Transverse colon (tissue), 4 donors: ENCODE measurements around the gene NPC1.
"Not testable (repeated sequence)": the region's sequence is repeated elsewhere in the genome, so short reads cannot be mapped to it uniquely, and the experiment has no call there.

Source experiments
- EP300 ChIP-seq: sonication (generic); formaldehyde crosslinking; IDR thresholded peaks from one replicate; pipeline ENCODE4 v1.6.1; 2017; ENCODE audit warnings: antibody characterized with exemption, low read depth
- POLR2A ChIP-seq: fragments of 450-650 bp; IDR thresholded peaks from one replicate; pipeline ENCODE4 v1.6.1; 2016; ENCODE audit warnings: antibody characterized with exemption, mild to moderate bottlenecking, moderate library complexity
- POLR2AphosphoS5 ChIP-seq, 3 donors: sonication (generic); formaldehyde crosslinking; IDR thresholded peaks; one replicate each; pipeline ENCODE4 v1.6.1; 2016; ENCODE audit warnings: antibody characterized with exemption in 3 of 3
- TF ChIP-seq, protein P1 (sequence below), 5 experiments: fragments of 200-600 bp in 3 of 5; fragments of 450-650 bp in 2 of 5; sonication (generic) in 3 of 5; IDR thresholded peaks; 1 replicate in 2 of 5; 2 replicates in 3 of 5; pipeline ENCODE4 v1.5.1; 2016 to 2017; ENCODE audit warnings: antibody characterized with exemption in 5 of 5, inconsistent platforms in 3 of 5, mild to moderate bottlenecking in 2 of 5, moderate library complexity in 1 of 5

DNA sequence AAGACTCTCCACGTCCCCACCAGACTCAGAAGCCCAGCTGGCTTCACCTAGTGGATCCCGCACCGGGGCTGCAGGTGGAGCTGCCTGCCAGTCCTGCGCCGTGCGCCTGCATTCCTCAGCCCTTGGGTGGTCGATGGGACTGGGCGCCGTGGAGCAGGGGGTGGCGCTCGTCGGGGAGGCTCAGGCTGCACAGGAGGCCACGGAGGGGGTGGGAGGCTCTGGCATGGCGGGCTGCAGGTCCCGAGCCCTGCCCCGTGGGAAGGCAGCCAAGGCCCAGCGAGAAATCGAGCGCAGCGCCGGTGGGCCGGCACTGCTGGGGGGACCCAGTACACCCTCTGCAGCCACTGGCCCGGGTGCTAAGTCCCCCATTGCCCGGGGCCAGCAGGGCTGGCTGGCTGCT is 8.8 kb downstream of the NPC1 start:
- TF ChIP-seq, protein P1, sequence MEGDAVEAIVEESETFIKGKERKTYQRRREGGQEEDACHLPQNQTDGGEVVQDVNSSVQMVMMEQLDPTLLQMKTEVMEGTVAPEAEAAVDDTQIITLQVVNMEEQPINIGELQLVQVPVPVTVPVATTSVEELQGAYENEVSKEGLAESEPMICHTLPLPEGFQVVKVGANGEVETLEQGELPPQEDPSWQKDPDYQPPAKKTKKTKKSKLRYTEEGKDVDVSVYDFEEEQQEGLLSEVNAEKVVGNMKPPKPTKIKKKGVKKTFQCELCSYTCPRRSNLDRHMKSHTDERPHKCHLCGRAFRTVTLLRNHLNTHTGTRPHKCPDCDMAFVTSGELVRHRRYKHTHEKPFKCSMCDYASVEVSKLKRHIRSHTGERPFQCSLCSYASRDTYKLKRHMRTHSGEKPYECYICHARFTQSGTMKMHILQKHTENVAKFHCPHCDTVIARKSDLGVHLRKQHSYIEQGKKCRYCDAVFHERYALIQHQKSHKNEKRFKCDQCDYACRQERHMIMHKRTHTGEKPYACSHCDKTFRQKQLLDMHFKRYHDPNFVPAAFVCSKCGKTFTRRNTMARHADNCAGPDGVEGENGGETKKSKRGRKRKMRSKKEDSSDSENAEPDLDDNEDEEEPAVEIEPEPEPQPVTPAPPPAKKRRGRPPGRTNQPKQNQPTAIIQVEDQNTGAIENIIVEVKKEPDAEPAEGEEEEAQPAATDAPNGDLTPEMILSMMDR (IDR thresholded peaks at IDR 0.05), result not testable (repeated sequence)
- TF ChIP-seq POLR2A; POLR2AphosphoS5 (IDR thresholded peaks at IDR 0.05); EP300: not testable (repeated sequence)
